SJSA1 (cell line): ENCODE data around the gene TRAFD1. TPM values are rescaled to one million over a fixed set of nuclear protein-coding genes. Genes with fewer than 3 reads are reported as not detected.

Experiments
- DNase-seq, 2 experiments: peaks; one replicate each; pipeline ENCODE4 v3.0.0-alpha.2; 2015 to 2020; ENCODE audit warnings: low spot score in 2 of 2, low read depth in 1 of 2
- H3K27ac ChIP-seq: fragments of 250-450 bp; sonication (Bioruptor Pico); 2 replicates; pipeline ENCODE4 v1.5.1; 2020; ENCODE audit warnings: mild to moderate bottlenecking, moderate library complexity
- H3K27me3 ChIP-seq: fragments of 250-450 bp; sonication (Bioruptor Pico); replicated peaks from 2 replicates; pipeline ENCODE4 v1.5.1; 2020; ENCODE audit warnings: mild to moderate bottlenecking, moderate library complexity
- H3K36me3 ChIP-seq: fragments of 250-450 bp; sonication (Bioruptor Pico); 2 replicates; pipeline ENCODE4 v1.5.1; 2020; ENCODE audit warnings: mild to moderate bottlenecking
- H3K4me1 ChIP-seq: fragments of 250-450 bp; sonication (Bioruptor Pico); replicated peaks from 2 replicates; pipeline ENCODE4 v1.6.1; 2021; ENCODE audit warnings: mild to moderate bottlenecking
- H3K4me3 ChIP-seq: fragments of 250-450 bp; sonication (Bioruptor Pico); 2 replicates; pipeline ENCODE4 v1.5.1; 2020; ENCODE audit warnings: mild to moderate bottlenecking
- H3K9me3 ChIP-seq: fragments of 250-450 bp; sonication (Bioruptor Pico); replicated peaks from 2 replicates; pipeline ENCODE4 v1.5.1; 2020; ENCODE audit warnings: mild to moderate bottlenecking
- total RNA-seq: library from RNA; depleted of rRNA; stranded (reverse); fragments of >200 nt; shearing (Covaris generic); gene quantifications from 2 replicates; pipeline ENCODE4 v1.2.3, GENCODE V29; 2014

Gene TRAFD1
- total RNA-seq, 1 experiment from 2014 or later, result 38.2 TPM

DNA sequence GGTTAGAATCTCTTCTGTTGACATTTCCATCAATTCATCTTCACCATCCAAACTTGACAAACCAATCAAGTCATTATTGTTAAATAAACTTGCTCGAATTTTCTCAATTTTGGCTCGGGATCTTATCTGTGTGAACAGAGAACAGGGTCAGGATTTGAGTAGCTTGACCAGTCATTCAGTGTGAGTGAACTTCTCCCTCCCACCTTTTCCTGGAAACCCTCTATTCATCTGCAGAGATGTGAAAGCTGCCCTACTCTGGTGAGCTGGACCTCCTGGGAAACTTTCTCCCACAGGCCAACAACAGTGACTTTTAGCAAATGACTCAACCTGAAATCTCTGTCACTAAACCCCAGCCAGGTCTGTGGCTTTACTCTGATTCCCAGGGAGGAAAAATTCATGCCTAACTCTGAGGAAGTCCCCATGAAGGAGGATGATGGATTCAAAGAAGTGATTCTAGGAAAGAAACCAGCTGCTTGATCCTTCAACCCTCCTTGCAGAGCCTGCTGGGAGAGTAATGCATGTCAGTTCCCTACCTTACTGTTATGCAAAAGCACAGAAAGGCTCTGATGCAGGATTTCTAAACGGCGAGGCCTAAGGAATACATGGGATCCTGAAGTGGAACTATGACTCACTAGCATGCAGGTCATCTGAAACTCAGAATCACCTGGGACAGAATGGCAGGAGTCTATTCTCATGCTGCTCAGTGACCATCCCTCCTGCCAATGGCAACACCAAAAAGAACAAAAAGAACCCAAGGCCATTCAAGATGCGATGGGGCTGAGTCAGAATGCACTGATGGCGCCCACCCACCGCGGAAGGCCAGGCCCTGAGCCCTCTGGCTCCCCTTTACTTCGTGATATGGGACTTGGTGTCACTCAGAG is 58.0 kb downstream of the TRAFD1 start:
- no peak for DNase-seq
- H3K4me1 ChIP-seq, result no peaks in the 10 kb centered on the region
- no peak overlapping the region for H3K4me3 ChIP-seq
- no peaks in the 10 kb centered on the region for H3K27me3 ChIP-seq
- no peaks in the 10 kb centered on the region for H3K9me3 ChIP-seq
- H3K36me3 ChIP-seq, result peaks cover 36% of the 10 kb centered on the region
- H3K27ac ChIP-seq, result no peak overlapping the region

DNA sequence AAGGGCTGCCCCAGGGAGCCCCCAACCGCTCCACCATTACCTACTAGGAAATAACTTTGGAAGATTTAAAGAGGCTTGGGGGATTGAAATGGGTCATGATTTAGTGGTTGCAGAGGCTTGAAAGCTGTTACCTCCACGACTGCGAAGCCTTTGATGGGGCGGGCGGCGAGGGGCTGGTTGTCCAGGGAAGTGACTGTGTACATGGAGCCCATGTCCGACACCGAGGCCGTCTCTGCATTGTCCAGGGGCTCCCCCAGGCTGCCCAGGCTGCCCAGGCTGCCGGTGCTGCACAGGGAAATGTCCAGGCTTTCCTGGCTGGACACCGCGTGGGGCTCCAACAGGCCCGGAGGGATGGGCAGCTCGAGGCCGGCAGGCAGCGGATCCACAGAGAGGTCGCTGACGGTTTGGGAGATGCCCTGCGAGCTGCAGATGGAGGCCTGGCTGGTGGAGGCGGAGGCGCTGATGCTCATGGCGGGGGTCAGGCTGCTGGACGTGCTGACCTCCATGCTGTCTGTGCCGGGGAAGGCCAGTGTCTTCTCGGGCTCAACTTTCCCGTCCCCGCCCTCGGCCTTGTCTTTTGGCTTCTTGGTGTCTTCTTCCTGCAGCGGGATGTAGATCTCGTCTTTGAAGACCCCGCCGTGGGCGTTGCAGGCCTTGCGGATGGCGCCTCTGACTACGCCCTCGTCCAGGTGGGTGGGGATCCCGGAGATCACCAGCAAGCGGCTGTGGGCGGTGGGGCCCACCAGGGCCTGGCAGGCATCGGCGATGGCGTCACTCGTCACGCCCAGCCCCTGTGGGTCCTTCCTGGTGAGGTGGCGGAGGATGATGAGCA is 58.9 kb downstream of the TRAFD1 start:
- no peak for DNase-seq
- Histone ChIP-seq H3K27ac (no peak overlapping the region), H3K27me3 (no peaks in the 10 kb centered on the region), H3K4me1 (no peaks in the 10 kb centered on the region), H3K4me3 (no peak overlapping the region), H3K36me3 (peaks cover 35% of the 10 kb centered on the region), H3K9me3 (no peaks in the 10 kb centered on the region)

DNA sequence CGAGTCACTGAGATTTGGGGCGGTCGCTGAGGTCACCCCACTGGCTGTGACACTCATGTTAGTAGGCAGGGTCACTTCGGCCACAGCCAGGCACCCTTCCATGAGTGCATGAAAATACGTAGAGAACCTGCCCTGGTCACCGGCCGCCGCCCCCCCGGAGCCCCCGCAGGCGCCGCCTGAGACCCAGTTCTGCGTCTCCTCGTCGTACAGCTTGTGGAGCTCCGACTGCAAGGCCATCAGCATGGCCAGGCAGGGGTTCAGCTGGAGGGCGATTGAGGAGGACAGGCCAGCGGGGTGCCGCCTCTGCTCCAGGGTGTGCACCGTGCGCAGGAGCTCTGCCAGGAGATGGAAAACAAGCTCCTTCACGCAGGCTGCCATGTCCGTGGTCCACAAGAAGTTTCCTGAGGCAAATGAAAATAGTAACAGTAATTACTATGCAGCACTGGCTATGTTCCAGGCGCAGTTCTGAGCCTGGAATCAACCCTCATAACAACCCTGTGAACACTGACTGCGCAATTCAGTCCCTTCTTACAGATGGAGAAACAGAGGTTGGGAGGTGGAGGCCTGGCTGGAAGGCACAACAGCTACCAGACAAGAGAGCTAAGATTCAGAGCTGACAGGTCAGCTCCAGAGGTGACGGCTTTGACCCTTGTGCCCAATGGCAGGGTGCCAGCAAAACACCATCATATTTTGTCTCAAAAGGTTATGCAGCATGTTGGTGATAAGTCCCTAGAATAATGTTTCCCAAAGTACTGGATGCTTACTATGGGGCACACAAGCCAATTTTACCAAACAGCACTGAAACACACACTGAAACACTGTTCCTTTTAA is 59.9 kb downstream of the TRAFD1 start:
- no peak for DNase-seq
- H3K36me3 ChIP-seq, result peaks cover 36% of the 10 kb centered on the region
- no peaks in the 10 kb centered on the region for H3K9me3 ChIP-seq
- H3K4me1 ChIP-seq, result no peaks in the 10 kb centered on the region
- H3K27me3 ChIP-seq, result no peaks in the 10 kb centered on the region
- H3K27ac ChIP-seq, result no peak overlapping the region
- no peak overlapping the region for H3K4me3 ChIP-seq

- Histone ChIP-seq H3K27me3 (no peaks in the 10 kb centered on the region), H3K4me1 (no peaks in the 10 kb centered on the region), H3K27ac (no peak overlapping the region), H3K9me3 (no peaks in the 10 kb centered on the region), H3K4me3 (no peak overlapping the region), H3K36me3 (peaks cover 54% of the 10 kb centered on the region)
- no peak for DNase-seq
These were observed 62.9 kb downstream of the TRAFD1 start for GRCh38 chr12:112188130-112188830.

- Histone ChIP-seq H3K9me3 (no peaks in the 10 kb centered on the region), H3K27me3 (no peaks in the 10 kb centered on the region), H3K36me3 (peaks cover 52% of the 10 kb centered on the region), H3K4me3 (no peak overlapping the region), H3K4me1 (no peaks in the 10 kb centered on the region), H3K27ac (no peak overlapping the region)
- DNase-seq, result no peak
These were observed 65.1 kb downstream of the TRAFD1 start for GRCh38 chr12:112190231-112191025.

GRCh38 chr12:112191201-112191600 is 65.8 kb downstream of the TRAFD1 start:
- Histone ChIP-seq H3K9me3 (no peaks in the 10 kb centered on the region), H3K4me3 (no peak overlapping the region), H3K4me1 (no peaks in the 10 kb centered on the region), H3K27ac (no peak overlapping the region), H3K27me3 (no peaks in the 10 kb centered on the region), H3K36me3 (peaks cover 49% of the 10 kb centered on the region)
- no peak for DNase-seq

- Histone ChIP-seq H3K4me3 (no peak overlapping the region), H3K36me3 (peaks cover 48% of the 10 kb centered on the region), H3K4me1 (no peaks in the 10 kb centered on the region), H3K9me3 (no peaks in the 10 kb centered on the region), H3K27ac (no peak overlapping the region), H3K27me3 (no peaks in the 10 kb centered on the region)
- DNase-seq, result no peak
These were observed 66.5 kb downstream of the TRAFD1 start for GRCh38 chr12:112191840-112192321.

- Histone ChIP-seq H3K27me3 (no peaks in the 10 kb centered on the region), H3K27ac (no peak overlapping the region), H3K9me3 (no peaks in the 10 kb centered on the region), H3K4me1 (no peaks in the 10 kb centered on the region), H3K36me3 (peaks cover 44% of the 10 kb centered on the region), H3K4me3 (no peak overlapping the region)
- DNase-seq, result no peak
These were observed 67.1 kb downstream of the TRAFD1 start for GRCh38 chr12:112192475-112192874.

DNA sequence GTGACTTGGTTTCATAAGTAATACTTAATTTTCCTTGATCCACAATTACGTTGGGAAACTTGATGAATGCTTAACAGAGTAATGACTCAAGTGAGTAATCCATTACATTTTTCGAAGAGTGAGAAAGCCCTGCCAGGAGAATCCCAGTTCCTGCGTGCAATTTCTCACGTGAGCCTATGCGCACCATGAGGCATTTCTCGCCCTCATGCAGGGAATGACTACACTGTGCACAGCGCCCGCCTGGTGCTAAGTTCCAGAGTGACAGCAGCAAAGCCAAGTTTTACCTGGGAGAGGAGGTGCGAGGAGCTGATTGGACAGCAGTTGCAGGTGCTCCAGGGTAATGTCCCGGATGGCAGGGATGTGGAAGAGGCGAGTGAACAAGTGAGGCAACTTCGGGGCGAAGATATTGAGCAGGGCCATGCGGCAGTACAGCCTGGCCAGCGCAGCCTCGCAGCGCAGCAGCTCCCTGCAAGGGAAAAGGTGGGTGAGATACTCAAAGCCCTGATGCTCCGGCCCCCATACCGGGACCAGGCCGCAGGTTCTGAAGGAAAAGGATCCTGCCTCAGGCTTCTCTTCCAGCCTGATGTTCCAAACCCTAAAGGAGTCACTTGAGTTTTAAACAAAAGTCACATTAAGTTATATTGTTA is 69.4 kb downstream of the TRAFD1 start:
- DNase-seq, result no peak
- Histone ChIP-seq H3K9me3 (no peaks in the 10 kb centered on the region), H3K4me3 (no peak overlapping the region), H3K36me3 (peaks cover 45% of the 10 kb centered on the region), H3K4me1 (no peaks in the 10 kb centered on the region), H3K27me3 (no peaks in the 10 kb centered on the region), H3K27ac (no peak overlapping the region)

DNA sequence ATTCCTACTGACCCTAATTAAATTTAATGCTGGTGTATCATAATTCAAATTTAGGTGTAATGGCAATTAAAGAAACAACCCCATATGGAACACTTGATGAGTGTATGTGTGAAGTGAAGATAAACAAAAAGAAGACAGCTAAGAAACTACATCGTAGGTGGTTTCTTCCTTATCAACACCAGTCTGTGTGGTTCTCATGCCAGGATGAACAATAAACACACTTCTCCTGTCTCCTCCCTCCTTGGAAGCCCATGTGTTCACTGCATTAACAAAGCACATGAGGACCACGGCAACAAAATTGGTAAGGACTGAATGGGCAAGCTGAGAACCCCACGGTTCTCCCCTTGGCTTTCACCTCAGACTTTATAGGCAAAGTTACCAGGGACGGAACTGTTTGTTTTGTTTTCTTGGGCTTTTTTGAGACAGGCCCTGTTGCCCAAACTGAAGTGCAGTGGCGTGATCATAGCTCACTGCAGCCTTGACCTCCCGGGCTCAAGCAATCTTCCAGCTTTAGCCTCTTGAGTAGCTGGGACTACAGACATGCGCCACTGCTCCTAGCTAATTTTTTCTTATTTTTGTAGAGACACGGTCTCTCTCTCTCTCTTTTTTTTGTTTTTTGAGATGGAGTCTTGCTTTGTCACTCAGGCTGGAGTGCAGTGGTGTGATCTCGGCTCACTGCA is 71.0 kb downstream of the TRAFD1 start:
- no peak for DNase-seq
- Histone ChIP-seq H3K27ac (no peak overlapping the region), H3K36me3 (peaks cover 37% of the 10 kb centered on the region), H3K9me3 (no peaks in the 10 kb centered on the region), H3K27me3 (no peaks in the 10 kb centered on the region), H3K4me1 (no peaks in the 10 kb centered on the region), H3K4me3 (no peak overlapping the region)

DNA sequence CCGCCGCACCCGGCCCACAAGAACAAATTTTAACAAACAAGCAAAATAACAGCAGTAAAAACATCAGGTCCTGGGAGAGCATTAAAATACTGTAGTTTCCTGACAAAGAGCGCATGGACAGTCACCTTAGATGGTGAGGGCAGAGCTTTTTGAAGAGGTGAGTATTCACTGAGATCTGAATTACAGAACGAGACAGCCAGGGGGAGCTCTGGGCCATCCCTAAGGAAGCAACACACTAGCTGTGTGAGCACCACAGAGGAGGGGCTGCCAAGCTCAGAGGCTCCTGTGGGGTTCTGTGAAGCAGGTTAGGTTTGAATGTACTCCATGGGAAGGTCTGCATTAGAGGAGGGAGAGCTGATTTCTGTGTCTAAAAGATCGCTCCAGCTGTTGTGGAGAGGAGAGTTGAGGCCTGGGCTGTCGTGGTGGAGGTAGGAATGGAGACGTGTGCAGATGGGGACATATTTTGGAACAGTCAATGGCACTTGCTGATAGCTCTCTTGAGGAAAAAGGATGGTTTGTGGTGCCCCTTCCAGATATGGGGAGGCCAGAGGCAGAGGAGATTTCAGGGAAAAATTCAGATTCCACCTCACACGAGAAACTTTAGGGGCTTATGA is 72.9 kb downstream of the TRAFD1 start:
- Histone ChIP-seq H3K27ac (no peak overlapping the region), H3K4me1 (no peaks in the 10 kb centered on the region), H3K4me3 (no peak overlapping the region), H3K27me3 (no peaks in the 10 kb centered on the region), H3K9me3 (no peaks in the 10 kb centered on the region), H3K36me3 (peaks cover 37% of the 10 kb centered on the region)
- DNase-seq, result peak; percentile 16 to 55
